IPS-15b (cell line): ENCODE measurements around the gene SLC39A5.
"Not testable (repeated sequence)": the region's sequence is repeated elsewhere in the genome, so short reads cannot be mapped to it uniquely, and the experiment has no call there.

Experiments
- H3K27me3 ChIP-seq: one replicate; pipeline ENCODE4 v1.6.1; 2013; ENCODE audit warnings: low read length; ENCODE audit not compliant: control insufficient read depth, insufficient read depth
- H3K36me3 ChIP-seq: one replicate; pipeline ENCODE4 v1.6.1; 2013; ENCODE audit warnings: low read length; ENCODE audit not compliant: control insufficient read depth, insufficient read depth
- H3K4me1 ChIP-seq: one replicate; pipeline ENCODE4 v1.6.1; 2013; ENCODE audit warnings: mild to moderate bottlenecking, low read length; ENCODE audit not compliant: control insufficient read depth, insufficient read depth
- H3K4me3 ChIP-seq: one replicate; pipeline ENCODE4 v1.5.1; 2013; ENCODE audit warnings: low read depth, low read length
- H3K9ac ChIP-seq: one replicate; pipeline ENCODE4 v1.6.1; 2013; ENCODE audit warnings: low read depth, mild to moderate bottlenecking, low read length
- H3K9me3 ChIP-seq: one replicate; pipeline ENCODE4 v1.6.1; 2013; ENCODE audit warnings: mild to moderate bottlenecking, low read length; ENCODE audit not compliant: control insufficient read depth, insufficient read depth

The SLC39A5 gene

GRCh38 chr12:56266693-56267442 is 37.0 kb downstream of the SLC39A5 start, which contains the start of gene COQ10A:
TSS of gene COQ10A (plus strand) at chr12:56266942. CDS start at chr12:56267119, 177 bp downstream.
- H3K4me1 ChIP-seq: peaks cover 6% of the 10 kb centered on the region
- peak within 1 kb of the TSS; percentile 68 for H3K9ac ChIP-seq
- H3K27me3 ChIP-seq: no peaks in the 10 kb centered on the region

GRCh38 chr12:56267443-56268071 is 37.7 kb downstream of the SLC39A5 start:
- H3K36me3 ChIP-seq: peaks cover 11% of the 10 kb centered on the region
- peak overlapping the region; percentile 19 for H3K9ac ChIP-seq
- H3K4me1 ChIP-seq: peaks cover 6% of the 10 kb centered on the region
- no peaks in the 10 kb centered on the region for H3K27me3 ChIP-seq
- no peaks in the 10 kb centered on the region for H3K9me3 ChIP-seq
- peak overlapping the region; percentile 92 for H3K4me3 ChIP-seq

More at GRCh38 chr12:56266693-56267442, 37.0 kb downstream of the SLC39A5 start, which contains the start of gene COQ10A:
- peaks cover 9% of the 10 kb centered on the region for H3K36me3 ChIP-seq
- peak within 1 kb of the TSS; percentile 92 for H3K4me3 ChIP-seq
- H3K9me3 ChIP-seq: no peaks in the 10 kb centered on the region

GRCh38 chr12:56271031-56271430 is 41.2 kb downstream of the SLC39A5 start:
- Histone ChIP-seq H3K9ac (no peak overlapping the region), H3K27me3 (no peaks in the 10 kb centered on the region), H3K4me3 (no peak overlapping the region), H3K4me1 (peaks cover 6% of the 10 kb centered on the region), H3K9me3 (no peaks in the 10 kb centered on the region), H3K36me3 (peaks cover 33% of the 10 kb centered on the region)

GRCh38 chr12:56272468-56272867 is 42.6 kb downstream of the SLC39A5 start:
- H3K4me1 ChIP-seq, H3K4me3 ChIP-seq, H3K9ac ChIP-seq, H3K9me3 ChIP-seq, H3K27me3 ChIP-seq: not testable (repeated sequence)
- peaks cover 36% of the 10 kb centered on the region for H3K36me3 ChIP-seq

- Histone ChIP-seq H3K4me3 (no peak overlapping the region), H3K9ac (no peak overlapping the region), H3K4me1 (no peaks in the 10 kb centered on the region), H3K36me3 (peaks cover 39% of the 10 kb centered on the region), H3K9me3 (no peaks in the 10 kb centered on the region), H3K27me3 (no peaks in the 10 kb centered on the region)
Measured at GRCh38 chr12:56274299-56274698, 44.4 kb downstream of the SLC39A5 start.

GRCh38 chr12:56278905-56279304 is 49.1 kb downstream of the SLC39A5 start:
- no peaks in the 10 kb centered on the region for H3K9me3 ChIP-seq
- no peaks in the 10 kb centered on the region for H3K4me1 ChIP-seq
- H3K4me3 ChIP-seq: no peak overlapping the region
- peaks cover 36% of the 10 kb centered on the region for H3K36me3 ChIP-seq
- no peak overlapping the region for H3K9ac ChIP-seq
- H3K27me3 ChIP-seq: no peaks in the 10 kb centered on the region

- no peaks in the 10 kb centered on the region for H3K4me1 ChIP-seq
- H3K4me3 ChIP-seq: no peak overlapping the region
- no peaks in the 10 kb centered on the region for H3K9me3 ChIP-seq
- H3K9ac ChIP-seq: no peak overlapping the region
- peaks cover 33% of the 10 kb centered on the region for H3K36me3 ChIP-seq
- H3K27me3 ChIP-seq: no peaks in the 10 kb centered on the region
Measured at GRCh38 chr12:56280849-56281248, 51.0 kb downstream of the SLC39A5 start.

- Histone ChIP-seq H3K27me3 (no peaks in the 10 kb centered on the region), H3K4me1 (no peaks in the 10 kb centered on the region), H3K36me3 (peaks cover 37% of the 10 kb centered on the region), H3K9me3 (no peaks in the 10 kb centered on the region), H3K9ac (no peak overlapping the region), H3K4me3 (no peak overlapping the region)
Measured at GRCh38 chr12:56282030-56282429, 52.2 kb downstream of the SLC39A5 start.

GRCh38 chr12:56282579-56282978 is 52.7 kb downstream of the SLC39A5 start:
- Histone ChIP-seq H3K9ac (no peak overlapping the region), H3K4me1 (no peaks in the 10 kb centered on the region), H3K9me3 (no peaks in the 10 kb centered on the region), H3K36me3 (peaks cover 37% of the 10 kb centered on the region), H3K27me3 (no peaks in the 10 kb centered on the region), H3K4me3 (no peak overlapping the region)

GRCh38 chr12:56284263-56284662 is 54.4 kb downstream of the SLC39A5 start:
- H3K4me1 ChIP-seq, H3K27me3 ChIP-seq, H3K9me3 ChIP-seq, H3K9ac ChIP-seq, H3K4me3 ChIP-seq: not testable (repeated sequence)
- peaks cover 42% of the 10 kb centered on the region for H3K36me3 ChIP-seq

GRCh38 chr12:56286044-56286830 is 56.4 kb downstream of the SLC39A5 start:
- Histone ChIP-seq H3K9me3 (no peaks in the 10 kb centered on the region), H3K27me3 (no peaks in the 10 kb centered on the region), H3K9ac (no peak overlapping the region), H3K36me3 (peaks cover 37% of the 10 kb centered on the region), H3K4me1 (no peaks in the 10 kb centered on the region), H3K4me3 (no peak overlapping the region)
